ENCODE measurements around the gene GLRX2. TPM values are rescaled to one million over a fixed set of nuclear protein-coding genes. Genes with fewer than 3 reads are reported as not detected.

GLRX2 gene
- total RNA-seq, 1 experiment from 2014 or later = 31.9 TPM

GRCh38 chr1:193070942-193071341, 34.3 kb downstream of the GLRX2 start:
- H3K27ac ChIP-seq (ENCODE audit: low read depth, low read length, poor library complexity, severe bottlenecking) = peak overlapping the region; percentile 46
- peaks cover 23% of the 10 kb centered on the region for H3K4me1 ChIP-seq (ENCODE audit: insufficient read depth, low read length, poor library complexity, severe bottlenecking)
- H3K9me3 ChIP-seq (ENCODE audit: low read depth, low read length, poor library complexity, severe bottlenecking) = no peaks in the 10 kb centered on the region
- no peak overlapping the region for H3K4me3 ChIP-seq (ENCODE audit: low read depth, low read length, poor library complexity, severe bottlenecking)
- peaks cover 3% of the 10 kb centered on the region for H3K36me3 ChIP-seq (ENCODE audit: insufficient read depth, low read length, poor library complexity, severe bottlenecking)
- ChIA-PET POLR2A (ENCODE audit: low non-redundant PET) (no interaction called here), CTCF (no interaction called here)
- peak; percentile 79 for DNase-seq (ENCODE audit: low spot score)
- intact Hi-C loops (cut with micrococcal nuclease; ENCODE audit: unreplicated experiment) = no loop called here
- no TSS peak for BruUV-seq (replicated peaks)
- no peaks in the 10 kb centered on the region for H3K27me3 ChIP-seq (replicated peaks; ENCODE audit: insufficient read depth, low read depth, low read length, poor library complexity)
- no peak for TF ChIP-seq EZH2 (IDR thresholded peaks at IDR 0.05; ENCODE audit: borderline replicate concordance, low read depth, low read length, poor library complexity, severe bottlenecking)
- TF ChIP-seq, protein P1, sequence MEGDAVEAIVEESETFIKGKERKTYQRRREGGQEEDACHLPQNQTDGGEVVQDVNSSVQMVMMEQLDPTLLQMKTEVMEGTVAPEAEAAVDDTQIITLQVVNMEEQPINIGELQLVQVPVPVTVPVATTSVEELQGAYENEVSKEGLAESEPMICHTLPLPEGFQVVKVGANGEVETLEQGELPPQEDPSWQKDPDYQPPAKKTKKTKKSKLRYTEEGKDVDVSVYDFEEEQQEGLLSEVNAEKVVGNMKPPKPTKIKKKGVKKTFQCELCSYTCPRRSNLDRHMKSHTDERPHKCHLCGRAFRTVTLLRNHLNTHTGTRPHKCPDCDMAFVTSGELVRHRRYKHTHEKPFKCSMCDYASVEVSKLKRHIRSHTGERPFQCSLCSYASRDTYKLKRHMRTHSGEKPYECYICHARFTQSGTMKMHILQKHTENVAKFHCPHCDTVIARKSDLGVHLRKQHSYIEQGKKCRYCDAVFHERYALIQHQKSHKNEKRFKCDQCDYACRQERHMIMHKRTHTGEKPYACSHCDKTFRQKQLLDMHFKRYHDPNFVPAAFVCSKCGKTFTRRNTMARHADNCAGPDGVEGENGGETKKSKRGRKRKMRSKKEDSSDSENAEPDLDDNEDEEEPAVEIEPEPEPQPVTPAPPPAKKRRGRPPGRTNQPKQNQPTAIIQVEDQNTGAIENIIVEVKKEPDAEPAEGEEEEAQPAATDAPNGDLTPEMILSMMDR (conservative IDR thresholded peaks at IDR 0.05; ENCODE audit: low read depth, low read length) = no peak

DNA sequence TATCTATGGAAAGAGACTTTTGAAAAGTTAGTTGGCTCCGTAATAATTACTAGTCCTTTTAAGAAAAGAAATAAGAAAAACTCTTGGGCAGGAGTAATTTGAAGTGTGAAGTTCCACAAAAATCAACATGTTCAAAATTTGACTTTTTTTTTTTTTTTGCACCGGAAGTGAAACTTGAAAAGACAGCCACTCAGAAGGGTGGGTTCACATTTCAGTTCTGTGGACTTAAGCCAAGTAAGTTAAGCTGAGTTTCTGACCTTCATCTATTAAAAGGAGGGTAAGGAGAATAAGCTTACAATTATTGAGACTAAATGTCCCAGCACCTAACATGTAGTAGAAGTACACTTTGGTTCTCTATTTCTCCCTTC, 34.8 kb downstream of the GLRX2 start:
- intact Hi-C loops (cut with micrococcal nuclease; ENCODE audit: unreplicated experiment) = no loop called here
- Histone ChIP-seq H3K27me3 (replicated peaks; ENCODE audit: insufficient read depth, low read depth, low read length, poor library complexity) (no peaks in the 10 kb centered on the region), H3K36me3 (ENCODE audit: insufficient read depth, low read length, poor library complexity, severe bottlenecking) (peaks cover 3% of the 10 kb centered on the region), H3K4me1 (ENCODE audit: insufficient read depth, low read length, poor library complexity, severe bottlenecking) (peaks cover 23% of the 10 kb centered on the region), H3K9me3 (ENCODE audit: low read depth, low read length, poor library complexity, severe bottlenecking) (no peaks in the 10 kb centered on the region), H3K4me3 (ENCODE audit: low read depth, low read length, poor library complexity, severe bottlenecking) (no peak overlapping the region), H3K27ac (ENCODE audit: low read depth, low read length, poor library complexity, severe bottlenecking) (peak overlapping the region; percentile 13)
- POLR2A ChIA-PET (ENCODE audit: low non-redundant PET) = interaction anchor here (0.6 kb wide), 1 partner anchor 10 kb away, joined by 3 read pairs; no protein-coding TSS in a partner anchor
- BruUV-seq (replicated peaks) = no TSS peak
- TF ChIP-seq, protein P1 (conservative IDR thresholded peaks at IDR 0.05; ENCODE audit: low read depth, low read length) = no peak
- TF ChIP-seq EZH2 (IDR thresholded peaks at IDR 0.05; ENCODE audit: borderline replicate concordance, low read depth, low read length, poor library complexity, severe bottlenecking) = no peak
- DNase-seq (ENCODE audit: low spot score) = peak; percentile 43
- CTCF ChIA-PET = interaction anchor here (1.0 kb wide), 1 partner anchor 11 kb away, joined by 5 read pairs; the partner anchor contains the start of genes RO60 and UCHL5

DNA sequence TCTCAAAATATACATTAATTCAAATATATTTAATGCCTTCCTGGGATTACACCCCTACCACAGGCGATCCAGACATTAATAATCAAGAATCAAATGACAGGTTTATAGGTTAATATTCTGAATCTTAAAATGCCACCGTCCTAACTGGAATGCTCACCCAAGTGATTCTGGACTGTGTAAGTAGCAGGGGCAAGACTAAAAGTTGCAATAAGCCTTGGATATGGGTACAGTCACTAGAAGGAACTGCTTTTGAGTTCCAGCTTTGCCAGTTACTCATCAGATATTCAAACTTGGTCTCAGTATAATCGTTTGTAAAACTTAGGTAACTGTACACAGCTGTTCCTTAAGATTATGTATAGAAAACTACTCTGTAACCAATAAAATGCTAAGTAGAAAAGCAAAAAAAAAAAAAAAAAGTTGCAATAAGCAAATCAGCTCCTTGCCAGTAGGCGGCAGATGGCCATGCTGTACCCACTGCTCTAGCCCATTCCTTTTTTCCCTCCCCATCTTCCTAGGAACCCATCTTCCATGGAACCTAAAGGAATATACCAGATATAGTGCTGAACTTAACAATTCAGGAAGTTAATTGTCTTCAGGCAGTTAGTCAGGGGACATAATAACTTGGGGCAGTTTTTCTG, 35.3 kb downstream of the GLRX2 start:
- ChIA-PET CTCF (interaction anchor here (0.7 to 1.0 kb wide), 2 partner anchors 11 to 240 kb away, joined by 5 to 8 read pairs; partner anchors contain the start of genes RO60 and UCHL5), POLR2A (ENCODE audit: low non-redundant PET) (interaction anchor here (0.6 kb wide), 1 partner anchor 9 kb away, joined by 3 read pairs; no protein-coding TSS in a partner anchor)
- no TSS peak for BruUV-seq (replicated peaks)
- TF ChIP-seq EZH2 (IDR thresholded peaks at IDR 0.05; ENCODE audit: borderline replicate concordance, low read depth, low read length, poor library complexity, severe bottlenecking) = no peak
- TF ChIP-seq, protein P1 (conservative IDR thresholded peaks at IDR 0.05; ENCODE audit: low read depth, low read length) = peak; percentile 65
- Histone ChIP-seq H3K4me1 (ENCODE audit: insufficient read depth, low read length, poor library complexity, severe bottlenecking) (peaks cover 23% of the 10 kb centered on the region), H3K36me3 (ENCODE audit: insufficient read depth, low read length, poor library complexity, severe bottlenecking) (peaks cover 3% of the 10 kb centered on the region), H3K4me3 (ENCODE audit: low read depth, low read length, poor library complexity, severe bottlenecking) (no peak overlapping the region), H3K27me3 (replicated peaks; ENCODE audit: insufficient read depth, low read depth, low read length, poor library complexity) (no peaks in the 10 kb centered on the region), H3K9me3 (ENCODE audit: low read depth, low read length, poor library complexity, severe bottlenecking) (no peaks in the 10 kb centered on the region), H3K27ac (ENCODE audit: low read depth, low read length, poor library complexity, severe bottlenecking) (peak overlapping the region; percentile 13)
- intact Hi-C loops (cut with micrococcal nuclease; ENCODE audit: unreplicated experiment) = no loop called here
- peak; percentile 73 for DNase-seq (ENCODE audit: low spot score)
